GM12801 (cell line): Measurements from ENCODE around the gene SCNM1.

Experiments
- TF ChIP-seq, protein P1 (sequence below): IDR thresholded peaks from one replicate; pipeline ENCODE4 v1.5.1; 2011; ENCODE audit warnings: control low read depth; ENCODE audit not compliant: insufficient read length; ENCODE audit errors: extremely low read depth

The SCNM1 gene

DNA sequence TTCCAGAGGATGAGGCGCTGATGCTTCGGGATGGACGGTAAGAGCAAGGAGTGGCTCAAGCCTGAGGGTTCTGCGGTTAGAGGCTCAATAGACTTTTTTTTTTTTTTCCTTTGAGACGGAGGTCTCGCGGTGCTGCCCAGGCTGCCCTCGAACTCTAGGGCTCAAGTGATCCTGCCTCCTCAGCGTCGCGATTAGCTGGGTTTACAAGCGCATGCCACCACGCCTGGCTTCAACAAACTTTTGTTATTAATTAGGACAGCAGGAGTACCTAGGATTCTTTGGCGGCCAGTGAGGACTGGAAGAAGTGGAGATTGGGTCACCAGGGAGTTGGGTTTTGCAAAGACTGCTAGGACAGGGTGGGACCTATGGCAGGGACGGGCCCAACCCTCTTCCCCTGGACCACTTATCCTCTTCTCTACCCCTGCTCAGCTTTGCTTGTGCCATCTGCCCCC, 587 bp downstream of the SCNM1 start:
- TF ChIP-seq, protein P1, sequence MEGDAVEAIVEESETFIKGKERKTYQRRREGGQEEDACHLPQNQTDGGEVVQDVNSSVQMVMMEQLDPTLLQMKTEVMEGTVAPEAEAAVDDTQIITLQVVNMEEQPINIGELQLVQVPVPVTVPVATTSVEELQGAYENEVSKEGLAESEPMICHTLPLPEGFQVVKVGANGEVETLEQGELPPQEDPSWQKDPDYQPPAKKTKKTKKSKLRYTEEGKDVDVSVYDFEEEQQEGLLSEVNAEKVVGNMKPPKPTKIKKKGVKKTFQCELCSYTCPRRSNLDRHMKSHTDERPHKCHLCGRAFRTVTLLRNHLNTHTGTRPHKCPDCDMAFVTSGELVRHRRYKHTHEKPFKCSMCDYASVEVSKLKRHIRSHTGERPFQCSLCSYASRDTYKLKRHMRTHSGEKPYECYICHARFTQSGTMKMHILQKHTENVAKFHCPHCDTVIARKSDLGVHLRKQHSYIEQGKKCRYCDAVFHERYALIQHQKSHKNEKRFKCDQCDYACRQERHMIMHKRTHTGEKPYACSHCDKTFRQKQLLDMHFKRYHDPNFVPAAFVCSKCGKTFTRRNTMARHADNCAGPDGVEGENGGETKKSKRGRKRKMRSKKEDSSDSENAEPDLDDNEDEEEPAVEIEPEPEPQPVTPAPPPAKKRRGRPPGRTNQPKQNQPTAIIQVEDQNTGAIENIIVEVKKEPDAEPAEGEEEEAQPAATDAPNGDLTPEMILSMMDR, result no peak

DNA sequence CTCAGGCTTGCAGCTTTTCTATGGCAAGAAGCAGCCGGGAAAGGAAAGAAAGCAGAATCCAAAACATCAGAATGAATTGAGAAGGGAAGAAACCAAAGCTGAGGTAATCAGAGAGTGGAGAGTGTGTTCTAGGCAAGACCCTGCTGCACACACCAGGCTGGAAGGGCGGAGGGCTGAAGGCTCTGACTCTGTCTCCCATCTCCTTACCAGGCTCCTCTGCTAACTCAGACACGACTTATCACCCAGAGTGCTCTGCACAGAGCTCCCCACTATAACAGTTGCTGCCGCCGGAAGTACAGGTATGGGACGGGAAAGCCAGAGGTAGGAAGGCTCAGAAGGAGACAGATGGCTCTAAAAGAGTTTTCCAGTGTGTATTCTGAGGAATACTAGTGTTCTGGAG, 1.2 kb downstream of the SCNM1 start:
- TF ChIP-seq, protein P1, result no peak

DNA sequence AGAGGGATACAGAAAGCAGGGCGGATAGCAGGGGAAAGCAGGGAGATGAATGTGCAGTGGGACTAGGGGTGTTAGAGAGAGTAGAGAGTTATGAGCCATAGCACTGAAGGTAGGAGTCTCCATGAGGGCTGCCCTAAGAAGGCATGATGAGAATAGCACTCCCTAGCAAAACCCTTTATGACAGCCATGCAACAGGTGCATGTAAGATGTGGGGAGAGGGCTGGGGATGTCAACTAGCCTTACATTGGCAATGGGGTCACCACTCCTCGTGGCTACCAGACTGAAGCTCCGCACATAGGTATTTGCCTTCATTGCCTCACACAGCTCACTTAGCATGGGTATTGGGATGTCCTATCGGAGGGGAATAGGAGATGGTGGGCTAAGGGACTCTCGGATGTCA, 5.2 kb downstream of the SCNM1 start:
- TF ChIP-seq, protein P1, result no peak

DNA sequence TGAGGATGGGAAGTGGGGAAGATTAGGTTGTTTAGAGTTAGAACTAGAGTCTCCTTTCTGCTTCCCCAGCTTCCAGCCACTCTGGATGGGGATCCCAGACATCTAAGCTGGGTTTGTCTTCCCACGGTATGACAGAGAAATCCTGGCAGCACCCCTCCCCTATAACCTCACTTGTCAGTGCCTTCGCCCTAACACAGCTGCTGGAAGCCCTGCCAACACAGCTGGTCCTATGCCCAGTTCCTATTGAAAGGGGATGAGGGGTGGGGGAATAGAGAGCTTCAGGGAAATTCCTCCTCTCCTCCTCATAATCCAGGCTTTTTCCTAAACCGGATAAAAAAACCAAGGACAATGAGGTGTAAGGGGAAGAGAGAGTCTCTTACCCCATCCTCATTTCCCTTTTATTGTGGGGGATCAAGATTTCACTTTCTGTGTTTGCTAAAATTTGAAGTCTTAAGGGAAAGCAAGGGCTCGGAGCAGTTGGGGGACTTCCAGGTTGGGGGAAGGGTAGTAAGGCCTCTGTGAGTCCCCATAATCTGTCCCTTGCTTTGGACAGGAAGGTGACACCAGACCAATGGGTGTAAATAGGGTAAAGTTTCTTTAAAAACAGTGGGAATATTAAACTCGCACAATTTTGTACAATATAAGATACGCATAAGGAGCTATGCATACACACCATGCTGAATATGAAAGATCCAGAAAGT, 9.2 kb downstream of the SCNM1 start:
- TF ChIP-seq, protein P1, result no peak

DNA sequence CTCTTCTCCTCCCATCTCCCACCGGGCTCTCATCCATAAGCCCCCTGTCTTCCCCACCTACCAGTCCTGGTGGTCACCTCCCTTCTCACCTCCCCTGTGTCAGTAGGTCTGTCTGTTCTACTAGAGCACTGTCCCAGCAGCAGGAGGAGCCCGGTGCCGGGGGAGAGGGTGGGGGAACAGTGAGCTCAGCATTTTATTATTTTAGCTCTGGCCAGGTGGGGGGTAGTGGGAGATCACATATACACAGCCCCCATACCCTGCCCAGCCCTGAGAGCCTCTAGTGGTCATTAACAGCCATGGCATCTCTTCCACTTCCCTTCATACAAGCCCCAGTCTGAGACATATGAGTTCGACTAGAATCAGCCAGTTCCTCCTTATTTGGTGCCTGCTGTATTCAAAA, 9.9 kb downstream of the SCNM1 start, which contains the start of gene TMOD4:
TSS of gene TMOD4 (minus strand) at position 119 of the 400 bp plus-strand sequence. CDS start 1,106 bp downstream, outside the sequence.
- TF ChIP-seq, protein P1, result no peak

DNA sequence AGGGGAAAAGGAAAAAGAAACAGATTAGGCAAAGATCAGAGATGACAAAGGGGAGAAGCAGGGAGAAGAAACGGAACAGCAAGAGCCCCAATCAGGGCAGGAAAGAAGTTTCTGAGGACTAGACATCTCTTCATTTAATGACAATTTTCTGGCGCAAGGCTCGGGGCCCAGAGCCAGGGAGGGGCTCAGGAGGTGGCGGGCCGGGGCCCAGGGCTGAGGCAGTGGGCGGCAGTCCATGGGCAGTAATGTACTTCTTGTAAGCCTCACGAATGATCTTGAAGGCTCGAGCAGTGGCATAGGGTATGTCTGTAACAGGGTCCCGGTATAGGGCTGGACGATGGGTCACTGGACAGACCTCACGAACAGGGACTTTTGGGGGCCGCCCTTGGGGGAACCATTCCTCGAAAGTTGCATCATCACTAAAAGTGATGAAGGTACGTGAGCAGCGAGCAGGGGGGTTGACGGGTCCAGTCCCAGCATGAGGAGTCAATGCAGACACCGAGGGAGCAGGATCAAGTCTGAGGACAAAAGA, 10.6 kb downstream of the SCNM1 start:
- TF ChIP-seq, protein P1, result no peak

DNA sequence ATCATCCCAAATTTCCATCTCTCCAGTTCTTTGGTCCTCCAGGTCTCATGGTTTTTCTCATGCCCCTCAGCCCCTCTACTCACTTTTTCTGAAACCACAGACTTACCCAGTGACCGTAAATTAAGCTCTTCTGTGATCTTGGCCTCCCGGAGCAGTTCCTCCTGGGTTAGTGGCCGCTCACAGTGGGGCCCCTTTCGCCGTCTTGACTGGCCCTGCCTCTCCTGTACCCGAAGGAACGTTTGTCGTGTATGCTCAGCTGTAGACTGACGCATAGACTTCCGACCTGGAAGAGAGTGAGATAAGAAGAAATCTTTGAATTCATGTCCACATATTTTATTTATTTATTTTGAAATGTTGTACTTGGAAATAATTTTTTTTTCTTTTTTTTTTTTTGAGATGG, 18.3 kb downstream of the SCNM1 start:
- TF ChIP-seq, protein P1, result no peak
